Neural cell (in vitro differentiated cells): Measurements from ENCODE around the gene ILF3. TPM values are rescaled to one million over a fixed set of nuclear protein-coding genes. Genes with fewer than 3 reads are reported as not detected.

Experiments used
- H2AFZ ChIP-seq: fragments of 200-600, 300-800 bp; sonication (generic), shearing (Covaris generic); 2 replicates; pipeline ENCODE4 v1.6.0; 2014; ENCODE audit warnings: low read depth, mild to moderate bottlenecking, antibody characterized with exemption, low read length, moderate library complexity
- H3F3A ChIP-seq: fragments of 200-600 bp; shearing (Covaris generic); 2 replicates; pipeline ENCODE4 v1.6.1; 2016; ENCODE audit warnings: mild to moderate bottlenecking, moderate library complexity, mixed read lengths, antibody characterized with exemption, low read length; ENCODE audit not compliant: insufficient read depth, poor library complexity, severe bottlenecking
- H3K27ac ChIP-seq: fragments of 200-600, 300-800 bp; sonication (generic), shearing (Covaris generic); 2 replicates; pipeline ENCODE4 v1.5.1; 2014; ENCODE audit warnings: mild to moderate bottlenecking, low read length, moderate library complexity
- H3K27me3 ChIP-seq: fragments of 300-800, 200-600 bp; sonication (generic), shearing (Covaris generic); 2 replicates; pipeline ENCODE4 v1.6.0; 2014; ENCODE audit warnings: mild to moderate bottlenecking, low read depth, low read length, moderate library complexity; ENCODE audit not compliant: insufficient read depth
- H3K36me3 ChIP-seq: fragments of 300-800, 200-600 bp; sonication (generic), shearing (Covaris generic); 2 replicates; pipeline ENCODE4 v1.5.1; 2014; ENCODE audit warnings: mild to moderate bottlenecking, antibody characterized with exemption, low read length, moderate library complexity; ENCODE audit not compliant: insufficient read depth
- H3K4me2 ChIP-seq: fragments of 300-800, 200-600 bp; sonication (generic), shearing (Covaris generic); 2 replicates; pipeline ENCODE4 v1.6.0; 2014; ENCODE audit warnings: mild to moderate bottlenecking, low read length
- H3K4me3 ChIP-seq: fragments of 300-800, 200-600 bp; sonication (generic), shearing (Covaris generic); 2 replicates; pipeline ENCODE4 v1.5.1; 2014; ENCODE audit warnings: mild to moderate bottlenecking, low read length, moderate library complexity
- H3K79me2 ChIP-seq: fragments of 200-600 bp; shearing (Covaris generic); replicated peaks from 2 replicates; pipeline ENCODE4 v1.6.0; 2014; ENCODE audit warnings: mild to moderate bottlenecking, low read length, moderate library complexity; ENCODE audit not compliant: insufficient read depth
- H3K9ac ChIP-seq: fragments of 300-800, 200-600 bp; sonication (generic), shearing (Covaris generic); 2 replicates; pipeline ENCODE4 v1.6.1; 2016; ENCODE audit warnings: mild to moderate bottlenecking, low read length, mixed read lengths
- H3K9me2 ChIP-seq: fragments of 200-600 bp; shearing (Covaris generic); 2 replicates; pipeline ENCODE4 v1.6.1; 2016; ENCODE audit warnings: mild to moderate bottlenecking, low read length, mixed read lengths; ENCODE audit not compliant: insufficient read depth
- H3K9me3 ChIP-seq: fragments of 200-600, 300-800 bp; sonication (generic), shearing (Covaris generic); 2 replicates; pipeline ENCODE4 v1.6.1; 2016; ENCODE audit warnings: mild to moderate bottlenecking, mixed run types, low read length, moderate library complexity, mixed read lengths
- H4K20me1 ChIP-seq: fragments of 200-600 bp; shearing (Covaris generic); 2 replicates; pipeline ENCODE4 v1.6.1; 2016; ENCODE audit warnings: mild to moderate bottlenecking, mixed run types; ENCODE audit not compliant: insufficient read depth
- CTCF ChIP-seq: fragments of 450-650 bp; IDR thresholded peaks from 2 replicates; pipeline ENCODE4 v1.5.1; 2014; ENCODE audit warnings: antibody characterized with exemption, mild to moderate bottlenecking, moderate library complexity; ENCODE audit not compliant: poor library complexity, severe bottlenecking
- EP300 ChIP-seq: fragments of 450-650 bp; conservative IDR thresholded peaks from 2 replicates; pipeline ENCODE4 v1.6.1; 2014; ENCODE audit warnings: antibody characterized with exemption, mild to moderate bottlenecking, moderate library complexity; ENCODE audit not compliant: poor library complexity, severe bottlenecking
- EZH2 ChIP-seq: fragments of 200-600, 300-800 bp; shearing (Covaris generic), sonication (generic); IDR thresholded peaks from 2 replicates; pipeline ENCODE4 v1.6.1; 2014; ENCODE audit warnings: antibody characterized with exemption, low read length, borderline replicate concordance, mild to moderate bottlenecking; ENCODE audit not compliant: insufficient read depth, poor library complexity, severe bottlenecking
- MXI1 ChIP-seq: fragments of 450-650 bp; conservative IDR thresholded peaks from 2 replicates; pipeline ENCODE4 v1.6.1; 2014; ENCODE audit warnings: antibody characterized with exemption, mild to moderate bottlenecking; ENCODE audit not compliant: poor library complexity, severe bottlenecking
- POLR2AphosphoS5 ChIP-seq: IDR thresholded peaks from 2 replicates; pipeline ENCODE4 v1.6.1; 2012
- RAD21 ChIP-seq: fragments of 450-650 bp; conservative IDR thresholded peaks from 2 replicates; pipeline ENCODE4 v1.6.1; 2014; ENCODE audit warnings: antibody characterized with exemption, mild to moderate bottlenecking, moderate library complexity
- SMC3 ChIP-seq: fragments of 450-650 bp; conservative IDR thresholded peaks from 2 replicates; pipeline ENCODE4 v1.6.1; 2014; ENCODE audit warnings: antibody characterized with exemption, mild to moderate bottlenecking, moderate library complexity; ENCODE audit not compliant: poor library complexity
- TAF1 ChIP-seq: IDR thresholded peaks from 2 replicates; pipeline ENCODE4 v1.6.1; 2012; ENCODE audit warnings: low read depth
- polyA plus RNA-seq: library from polyadenylated mRNA; depleted of rRNA; stranded (reverse); fragments of >200 nt; gene quantifications from 2 replicates; pipeline ENCODE4 v1.2.3, GENCODE V29; 2014
- TF ChIP-seq, protein P1 (sequence below): IDR thresholded peaks from 2 replicates; pipeline ENCODE4 v1.6.1; 2012; ENCODE audit warnings: borderline replicate concordance

ILF3 gene
- polyA plus RNA-seq, 1 donor from 2014 or later, result 464 TPM

DNA sequence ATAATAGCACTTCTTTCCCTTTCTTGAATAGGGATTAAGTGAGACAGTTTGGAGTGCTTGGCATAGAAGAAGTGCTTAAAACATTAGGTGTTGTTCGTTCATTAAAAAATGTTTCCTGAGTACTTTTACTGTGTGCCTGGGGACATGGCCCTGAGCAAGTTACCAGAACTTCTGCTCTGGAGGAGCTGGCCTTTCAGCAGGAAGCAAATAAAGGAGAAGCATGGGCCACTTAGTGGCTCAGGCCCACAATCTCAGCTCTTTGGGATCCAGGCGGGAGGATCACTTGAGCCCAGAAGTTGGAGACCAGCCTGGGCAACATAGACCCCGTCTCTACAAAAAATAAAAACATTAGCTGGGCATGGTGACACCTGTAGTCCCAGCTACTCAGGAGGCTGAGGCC is 69.4 kb downstream of the ILF3 start:
- H3K4me2 ChIP-seq, result no peak overlapping the region
- TF ChIP-seq, protein P1, sequence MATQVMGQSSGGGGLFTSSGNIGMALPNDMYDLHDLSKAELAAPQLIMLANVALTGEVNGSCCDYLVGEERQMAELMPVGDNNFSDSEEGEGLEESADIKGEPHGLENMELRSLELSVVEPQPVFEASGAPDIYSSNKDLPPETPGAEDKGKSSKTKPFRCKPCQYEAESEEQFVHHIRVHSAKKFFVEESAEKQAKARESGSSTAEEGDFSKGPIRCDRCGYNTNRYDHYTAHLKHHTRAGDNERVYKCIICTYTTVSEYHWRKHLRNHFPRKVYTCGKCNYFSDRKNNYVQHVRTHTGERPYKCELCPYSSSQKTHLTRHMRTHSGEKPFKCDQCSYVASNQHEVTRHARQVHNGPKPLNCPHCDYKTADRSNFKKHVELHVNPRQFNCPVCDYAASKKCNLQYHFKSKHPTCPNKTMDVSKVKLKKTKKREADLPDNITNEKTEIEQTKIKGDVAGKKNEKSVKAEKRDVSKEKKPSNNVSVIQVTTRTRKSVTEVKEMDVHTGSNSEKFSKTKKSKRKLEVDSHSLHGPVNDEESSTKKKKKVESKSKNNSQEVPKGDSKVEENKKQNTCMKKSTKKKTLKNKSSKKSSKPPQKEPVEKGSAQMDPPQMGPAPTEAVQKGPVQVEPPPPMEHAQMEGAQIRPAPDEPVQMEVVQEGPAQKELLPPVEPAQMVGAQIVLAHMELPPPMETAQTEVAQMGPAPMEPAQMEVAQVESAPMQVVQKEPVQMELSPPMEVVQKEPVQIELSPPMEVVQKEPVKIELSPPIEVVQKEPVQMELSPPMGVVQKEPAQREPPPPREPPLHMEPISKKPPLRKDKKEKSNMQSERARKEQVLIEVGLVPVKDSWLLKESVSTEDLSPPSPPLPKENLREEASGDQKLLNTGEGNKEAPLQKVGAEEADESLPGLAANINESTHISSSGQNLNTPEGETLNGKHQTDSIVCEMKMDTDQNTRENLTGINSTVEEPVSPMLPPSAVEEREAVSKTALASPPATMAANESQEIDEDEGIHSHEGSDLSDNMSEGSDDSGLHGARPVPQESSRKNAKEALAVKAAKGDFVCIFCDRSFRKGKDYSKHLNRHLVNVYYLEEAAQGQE, result no peak
- TF ChIP-seq TAF1 (no peak), SMC3 (no peak), EP300 (no peak), MXI1 (no peak), CTCF (no peak), POLR2AphosphoS5 (no peak), EZH2 (no peak), RAD21 (no peak)
- no peak overlapping the region for H2AFZ ChIP-seq
- no peaks in the 10 kb centered on the region for H3K9me3 ChIP-seq
- H4K20me1 ChIP-seq, result peaks cover 16% of the 10 kb centered on the region
- H3K27me3 ChIP-seq, result no peaks in the 10 kb centered on the region
- H3F3A ChIP-seq, result no peaks in the 10 kb centered on the region
- H3K79me2 ChIP-seq, result peaks cover 49% of the 10 kb centered on the region
- H3K36me3 ChIP-seq, result no peaks in the 10 kb centered on the region
- no peak overlapping the region for H3K27ac ChIP-seq
- H3K9me2 ChIP-seq, result no peaks in the 10 kb centered on the region
- H3K4me3 ChIP-seq, result no peak overlapping the region
- no peak overlapping the region for H3K9ac ChIP-seq

GRCh38 chr19:10724573-10725071 is 70.5 kb downstream of the ILF3 start:
- Histone ChIP-seq H3K27ac (no peak overlapping the region), H3K4me3 (no peak overlapping the region), H3K4me2 (no peak overlapping the region), H3K27me3 (no peaks in the 10 kb centered on the region), H4K20me1 (peaks cover 7% of the 10 kb centered on the region), H3K9me2 (no peaks in the 10 kb centered on the region), H3K36me3 (no peaks in the 10 kb centered on the region), H3K79me2 (peaks cover 41% of the 10 kb centered on the region), H3K9ac (no peak overlapping the region), H3K9me3 (no peaks in the 10 kb centered on the region), H2AFZ (no peak overlapping the region), H3F3A (no peaks in the 10 kb centered on the region)
- TF ChIP-seq EZH2 (no peak), EP300 (no peak), TAF1 (no peak), RAD21 (no peak), SMC3 (no peak)
- TF ChIP-seq, protein P1, result no peak
